Suppressor macrophage (primary cell): ENCODE data around the gene SDC1.
"Not testable (repeated sequence)": the region's sequence is repeated elsewhere in the genome, so short reads cannot be mapped to it uniquely, and the experiment has no call there.

ENCODE experiments used
- DNase-seq, 4 experiments: peaks; one replicate each; pipeline ENCODE4 v3.0.0-alpha.2; 2020 to 2022

Gene SDC1

GRCh38 chr2:20196657-20197161 is 28.2 kb downstream of the SDC1 start:
- no peak for DNase-seq

GRCh38 chr2:20196053-20196656 is 28.8 kb downstream of the SDC1 start:
- DNase-seq, result no peak

- no peak for DNase-seq
Measured at GRCh38 chr2:20195431-20196033, 29.4 kb downstream of the SDC1 start.

GRCh38 chr2:20195016-20195411 is 29.9 kb downstream of the SDC1 start:
- DNase-seq, result not testable (repeated sequence)

GRCh38 chr2:20194097-20195015 is 30.6 kb downstream of the SDC1 start:
- no peak for DNase-seq

GRCh38 chr2:20193185-20193584 is 31.7 kb downstream of the SDC1 start:
- no peak for DNase-seq

- DNase-seq, result no peak
Measured at GRCh38 chr2:20192781-20193180, 32.1 kb downstream of the SDC1 start.

GRCh38 chr2:20191714-20192569 is 33.0 kb downstream of the SDC1 start:
- DNase-seq, result no peak

- no peak for DNase-seq
Measured at GRCh38 chr2:20190876-20191713, 33.8 kb downstream of the SDC1 start.

- no peak for DNase-seq
Measured at GRCh38 chr2:20190170-20190569, 34.8 kb downstream of the SDC1 start.

GRCh38 chr2:20189299-20189931 is 35.5 kb downstream of the SDC1 start:
- DNase-seq, result no peak

- no peak for DNase-seq
Measured at GRCh38 chr2:20188851-20189250, 36.1 kb downstream of the SDC1 start.

- DNase-seq, result no peak
Measured at GRCh38 chr2:20188201-20188600, 36.7 kb downstream of the SDC1 start.

- DNase-seq, result peak in 1 of 4 experiments; percentile 30
Measured at GRCh38 chr2:20187331-20187730, 37.6 kb downstream of the SDC1 start.

- DNase-seq, result peak in 1 of 4 experiments; percentile 25
Measured at GRCh38 chr2:20186855-20187187, 38.1 kb downstream of the SDC1 start.

GRCh38 chr2:20186078-20186854 is 38.7 kb downstream of the SDC1 start:
- peak; percentile 93 to 97 (median 94) for DNase-seq

- peak; percentile 92 to 97 (median 95) for DNase-seq
Measured at GRCh38 chr2:20185176-20186022, 39.5 kb downstream of the SDC1 start.

- DNase-seq, result peak; percentile 83 to 93 (median 92)
Measured at GRCh38 chr2:20184067-20184938, 40.6 kb downstream of the SDC1 start.
